NCI-H2029 (cell line): Measurements from ENCODE around the gene HOXA9.

Experiments used
- DNase-seq: peaks from one replicate; lab custom pipeline; 2025; lab: John Stamatoyannopoulos, UW

Gene HOXA9

GRCh38 chr7:27126596-27127327, 38.6 kb downstream of the HOXA9 start:
- no peak for DNase-seq

- no peak for DNase-seq
Observed at GRCh38 chr7:27125986-27126394, 39.3 kb downstream of the HOXA9 start.

GRCh38 chr7:27124902-27125689, 40.2 kb downstream of the HOXA9 start:
- DNase-seq, result no peak

GRCh38 chr7:27124096-27124901, 41.0 kb downstream of the HOXA9 start:
- DNase-seq, result no peak

GRCh38 chr7:27123477-27124053, 41.8 kb downstream of the HOXA9 start:
- no peak for DNase-seq

GRCh38 chr7:27123007-27123476, 42.3 kb downstream of the HOXA9 start:
- no peak for DNase-seq

GRCh38 chr7:27122077-27122910, 43.0 kb downstream of the HOXA9 start:
- DNase-seq, result no peak

- DNase-seq, result no peak
Observed at GRCh38 chr7:27121684-27122076, 43.7 kb downstream of the HOXA9 start.

GRCh38 chr7:27119412-27119911, 45.9 kb downstream of the HOXA9 start:
- no peak for DNase-seq

DNA sequence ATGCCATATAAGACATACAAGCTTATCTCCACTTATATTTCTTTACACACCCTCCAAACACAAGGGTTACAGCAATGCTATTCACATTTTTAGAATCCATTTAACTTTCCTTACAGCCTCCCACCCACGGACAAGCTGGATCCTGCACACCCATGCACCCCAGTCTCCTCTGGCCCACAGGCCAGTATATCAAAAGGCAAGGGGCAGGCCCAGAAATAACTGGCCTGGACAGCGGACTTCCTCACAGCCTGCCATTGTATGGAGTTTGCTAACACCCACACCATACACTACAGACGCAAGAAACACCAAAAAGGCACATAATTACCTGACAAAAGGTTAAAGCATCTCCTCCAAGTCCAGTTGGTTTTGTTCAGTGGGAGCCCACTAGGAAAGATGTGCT, 46.8 kb downstream of the HOXA9 start:
- no peak for DNase-seq

- DNase-seq, result no peak
Observed at GRCh38 chr7:27117887-27118491, 47.3 kb downstream of the HOXA9 start.

DNA sequence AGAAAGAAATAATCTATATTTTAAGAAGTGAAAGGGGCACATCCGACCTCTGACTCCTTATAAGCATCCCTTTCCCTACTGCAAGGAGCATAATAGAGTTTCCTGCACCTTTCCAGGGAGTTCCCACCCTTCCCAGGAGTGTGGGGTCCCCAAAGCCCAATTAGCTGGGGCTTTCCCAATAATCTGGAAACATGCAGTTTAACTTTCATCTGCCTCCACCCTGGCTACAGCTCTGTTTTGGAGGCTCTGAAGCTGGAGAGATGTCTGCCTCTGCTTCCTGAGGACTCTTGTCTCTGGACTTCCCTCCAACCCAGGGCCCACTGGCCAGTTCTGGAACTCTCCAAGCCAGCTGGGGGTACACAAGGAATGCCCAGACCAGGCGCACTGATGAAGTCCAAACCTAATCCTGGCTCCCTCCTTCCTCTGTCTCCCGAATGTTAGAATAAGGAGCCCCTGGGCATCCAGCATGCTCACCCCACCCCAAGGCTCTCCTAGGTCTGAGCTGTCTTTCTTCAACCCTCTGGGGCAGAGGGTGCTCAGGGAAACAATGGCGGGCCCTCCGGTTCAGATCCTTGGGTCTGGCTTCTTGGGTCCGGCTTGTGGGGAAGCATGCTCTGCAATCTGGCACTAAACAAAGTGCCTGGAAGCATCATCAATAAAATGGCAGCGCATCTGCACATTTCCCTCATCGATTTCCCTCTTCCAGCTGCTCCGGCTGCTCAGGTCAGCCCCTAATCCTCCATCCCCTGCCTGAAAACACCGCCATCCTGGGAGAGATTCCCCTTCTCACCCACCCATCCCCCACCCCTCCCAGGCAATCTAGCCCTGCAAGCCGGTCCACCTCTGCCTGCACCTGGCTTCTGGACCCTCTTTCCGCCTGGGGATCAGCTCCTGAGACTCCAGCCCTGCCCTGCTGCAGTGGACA, 48.1 kb downstream of the HOXA9 start:
- DNase-seq, result no peak

DNA sequence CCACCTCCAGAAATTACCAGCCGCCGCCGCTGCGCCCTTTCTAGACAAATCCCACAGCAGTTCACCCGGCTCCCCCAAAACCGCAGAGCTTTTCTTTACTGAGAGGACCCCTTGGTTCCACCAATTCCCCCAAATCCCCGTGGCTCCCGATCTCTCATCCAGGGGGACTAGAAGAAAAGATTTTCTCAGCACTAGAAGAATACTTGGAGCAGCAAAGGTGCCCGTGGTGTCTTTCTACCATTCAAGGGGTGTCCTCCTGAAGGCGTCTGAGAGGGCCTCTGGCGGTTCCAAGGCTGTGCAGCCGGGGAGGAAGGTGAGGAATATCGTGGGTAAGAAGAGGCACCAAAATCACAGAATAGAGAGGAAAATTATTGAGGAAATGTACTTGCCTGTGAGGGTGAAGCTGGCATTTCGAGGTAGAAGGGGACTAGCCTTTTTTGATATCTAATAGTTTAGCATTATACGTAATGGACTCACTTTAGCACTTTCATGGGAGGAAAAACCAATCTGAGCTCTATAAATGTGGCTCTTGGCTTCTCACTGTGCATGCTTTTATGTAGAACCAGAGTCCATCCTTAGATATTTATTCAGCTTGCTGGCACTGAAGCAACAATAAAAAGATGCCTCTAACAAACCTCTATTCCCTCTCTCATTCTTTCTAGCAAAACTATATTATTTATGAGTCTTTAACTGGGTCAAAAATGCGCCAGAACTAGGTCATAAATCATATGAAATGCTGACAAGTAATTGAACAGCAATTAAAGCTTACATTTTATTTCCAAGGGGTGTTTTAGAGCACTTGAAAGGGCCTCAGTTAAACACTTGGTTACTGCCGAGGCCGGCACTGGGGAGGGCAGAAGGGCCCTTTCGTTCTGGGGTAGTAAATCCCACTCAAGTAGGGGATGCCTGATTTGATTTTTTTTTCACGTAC, 49.0 kb downstream of the HOXA9 start:
- no peak for DNase-seq

DNA sequence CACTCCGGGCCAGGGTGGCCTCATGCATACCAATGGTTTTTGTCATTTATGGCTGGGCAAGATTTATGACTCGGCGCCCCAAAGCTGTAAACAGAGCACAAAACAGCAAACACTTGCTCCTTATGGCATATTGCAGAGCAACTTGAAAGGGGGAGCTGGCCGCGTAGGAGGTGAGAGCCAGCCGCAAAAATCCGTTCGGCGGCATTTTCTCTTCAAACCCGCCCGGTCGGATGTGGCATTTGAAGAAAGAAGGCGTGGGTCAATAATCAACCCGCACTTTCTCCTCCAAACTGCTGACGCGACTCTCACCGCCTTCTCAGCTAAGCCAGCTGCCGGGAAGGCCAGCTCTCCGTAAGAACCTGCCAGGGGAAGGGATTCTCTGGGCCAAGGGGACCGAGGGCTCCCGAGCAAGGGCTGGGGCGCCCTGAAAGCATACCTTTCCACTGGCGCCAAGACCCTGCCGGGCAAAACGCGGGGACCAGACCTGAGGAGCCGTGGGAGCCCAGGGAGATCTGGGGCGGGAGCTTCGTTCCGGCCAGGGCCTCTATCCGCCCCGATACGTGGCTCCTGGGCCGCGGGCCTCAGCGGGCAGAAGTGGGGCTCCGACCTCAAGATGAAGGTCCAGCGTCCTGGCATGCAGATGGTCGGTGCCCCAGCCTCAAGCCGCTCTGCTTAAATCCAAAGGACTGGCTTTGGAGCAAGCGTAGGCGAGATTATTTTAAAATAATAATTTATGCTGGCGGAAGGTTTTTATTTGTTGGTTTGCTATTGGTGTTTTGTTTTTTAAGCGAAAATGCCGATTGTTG, 49.9 kb downstream of the HOXA9 start:
- DNase-seq, result no peak

- no peak for DNase-seq
Observed at GRCh38 chr7:27114881-27115220, 50.5 kb downstream of the HOXA9 start.

GRCh38 chr7:27113991-27114769, 51.2 kb downstream of the HOXA9 start:
- DNase-seq, result no peak
